Tibial nerve (tissue), 4 donors: ENCODE data around the gene NOLC1. TPM values are rescaled to one million over a fixed set of nuclear protein-coding genes. Genes with fewer than 3 reads are reported as not detected.

ENCODE experiments used
- DNase-seq, 2 donors: peaks; one replicate each; pipeline ENCODE4 v3.0.0-alpha.2; 2019; ENCODE audit warnings: low spot score in 2 of 2
- H3K27ac ChIP-seq, 4 donors: fragments of 200-600 bp; sonication (generic) in 3 of 4; one replicate each; pipeline ENCODE4 v1.5.1; 2017 to 2019; ENCODE audit warnings: mild to moderate bottlenecking in 1 of 4
- H3K27me3 ChIP-seq, 2 donors: fragments of 200-600 bp; sonication (generic) in 1 of 2; one replicate each; pipeline versions ENCODE4 v1.5.1 to v1.6.0; 2017 to 2019
- H3K36me3 ChIP-seq, 3 donors: fragments of 200-600 bp; sonication (generic); one replicate each; pipeline ENCODE4 v1.5.1; 2018 to 2019
- H3K4me1 ChIP-seq, 4 donors: fragments of 200-600 bp; sonication (generic) in 3 of 4; one replicate each; pipeline ENCODE4 v1.5.1; 2017 to 2019
- H3K4me3 ChIP-seq, 4 donors: fragments of 200-600 bp; sonication (generic) in 3 of 4; one replicate each; pipeline ENCODE4 v1.5.1; 2017 to 2019; ENCODE audit warnings: mild to moderate bottlenecking in 1 of 4, moderate library complexity in 1 of 4
- H3K9me3 ChIP-seq, 4 donors: fragments of 200-600 bp; sonication (generic) in 3 of 4; one replicate each; pipeline ENCODE4 v1.5.1; 2017 to 2019
- EP300 ChIP-seq, 2 donors: sonication (generic); formaldehyde crosslinking; IDR thresholded peaks; one replicate each; pipeline ENCODE4 v1.6.1; 2017; ENCODE audit warnings: antibody characterized with exemption in 2 of 2, mild to moderate bottlenecking in 1 of 2
- POLR2A ChIP-seq, 2 donors: fragments of 450-650 bp; IDR thresholded peaks; one replicate each; pipeline ENCODE4 v1.6.1; 2017; ENCODE audit warnings: antibody characterized with exemption in 2 of 2, mild to moderate bottlenecking in 2 of 2, moderate library complexity in 2 of 2
- WGBS, 2 donors: methylation state at CpG; one replicate each; pipeline ENCODE4 v1.1.5; 2018; 5-methylcytosine and 5-hydroxymethylcytosine counted together
- total RNA-seq, 4 donors: library from RNA; depleted of rRNA; stranded (reverse); fragments of >200 nt; gene quantifications; one replicate each; pipeline ENCODE4 v1.1.0, GENCODE V29; 2016
- TF ChIP-seq, protein P1 (sequence below), 5 experiments: fragments of 200-600 bp in 3 of 5; fragments of 450-650 bp in 2 of 5; sonication (generic) in 3 of 5; IDR thresholded peaks; one replicate each; pipeline ENCODE4 v1.5.1; 2016 to 2019; ENCODE audit warnings: antibody characterized with exemption in 5 of 5, mild to moderate bottlenecking in 3 of 5, moderate library complexity in 2 of 5

The NOLC1 gene
- total RNA-seq, 4 donors from 2014 or later, result 31.2 to 58.2 (median 51.4) TPM

DNA sequence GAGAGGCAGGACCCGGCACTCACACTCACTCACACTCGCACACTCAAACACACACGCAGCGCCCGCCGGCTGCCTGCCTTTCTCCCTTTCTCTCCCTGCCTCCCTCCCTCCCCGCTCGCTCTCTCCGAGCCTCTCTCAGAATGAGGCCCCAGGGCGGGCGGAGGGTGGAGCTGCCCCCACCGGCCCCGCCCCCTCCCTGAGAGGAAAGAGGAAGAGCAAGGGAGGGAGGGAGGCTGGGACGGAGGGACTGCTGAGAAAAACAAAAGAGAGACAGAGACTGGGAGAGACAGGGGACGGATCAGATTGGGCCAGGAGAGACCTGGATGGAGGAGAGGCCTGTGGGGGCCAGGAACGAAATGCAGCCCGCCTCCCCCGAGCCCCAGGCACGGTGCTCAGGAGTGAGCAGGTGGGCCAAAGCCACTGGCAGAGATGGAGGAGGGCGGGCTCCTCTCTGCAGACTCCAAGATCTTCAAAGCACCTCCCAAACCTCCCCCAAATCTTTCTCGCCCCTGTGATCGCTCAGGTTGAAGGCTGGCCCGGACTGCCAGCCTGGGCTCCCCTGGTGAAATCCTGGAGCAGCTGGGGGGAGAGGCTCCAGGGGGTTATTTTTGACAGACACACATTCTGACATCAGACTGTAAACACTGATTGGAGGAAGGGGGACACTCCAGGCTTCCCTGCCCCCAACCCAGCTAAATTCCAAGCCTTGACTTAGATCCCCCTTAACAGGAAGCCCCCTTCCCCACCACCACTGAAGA, 37.1 kb upstream of the NOLC1 start:
- no peaks in the 10 kb centered on the region for H3K27me3 ChIP-seq
- peaks cover 7 to 83% (median 65%) of the 10 kb centered on the region in 4 donors for H3K4me1 ChIP-seq
- DNase-seq, result peak; percentile 91 to 92
- peaks cover 0 to 17% (median 14%) of the 10 kb centered on the region in 3 donors for H3K36me3 ChIP-seq
- peak in 1 of 2 donors; percentile 69 for TF ChIP-seq POLR2A (IDR thresholded peaks at IDR 0.05)
- TF ChIP-seq EP300 (IDR thresholded peaks at IDR 0.05), result peak; percentile 33 to 91
- TF ChIP-seq, protein P1, sequence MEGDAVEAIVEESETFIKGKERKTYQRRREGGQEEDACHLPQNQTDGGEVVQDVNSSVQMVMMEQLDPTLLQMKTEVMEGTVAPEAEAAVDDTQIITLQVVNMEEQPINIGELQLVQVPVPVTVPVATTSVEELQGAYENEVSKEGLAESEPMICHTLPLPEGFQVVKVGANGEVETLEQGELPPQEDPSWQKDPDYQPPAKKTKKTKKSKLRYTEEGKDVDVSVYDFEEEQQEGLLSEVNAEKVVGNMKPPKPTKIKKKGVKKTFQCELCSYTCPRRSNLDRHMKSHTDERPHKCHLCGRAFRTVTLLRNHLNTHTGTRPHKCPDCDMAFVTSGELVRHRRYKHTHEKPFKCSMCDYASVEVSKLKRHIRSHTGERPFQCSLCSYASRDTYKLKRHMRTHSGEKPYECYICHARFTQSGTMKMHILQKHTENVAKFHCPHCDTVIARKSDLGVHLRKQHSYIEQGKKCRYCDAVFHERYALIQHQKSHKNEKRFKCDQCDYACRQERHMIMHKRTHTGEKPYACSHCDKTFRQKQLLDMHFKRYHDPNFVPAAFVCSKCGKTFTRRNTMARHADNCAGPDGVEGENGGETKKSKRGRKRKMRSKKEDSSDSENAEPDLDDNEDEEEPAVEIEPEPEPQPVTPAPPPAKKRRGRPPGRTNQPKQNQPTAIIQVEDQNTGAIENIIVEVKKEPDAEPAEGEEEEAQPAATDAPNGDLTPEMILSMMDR (IDR thresholded peaks at IDR 0.05), result peak in 1 of 5 experiments; percentile 6
- WGBS, 2 donors, result 1 to 3% methylated on average over 21 to 23 of the region's 23 CpGs
- no peaks in the 10 kb centered on the region for H3K9me3 ChIP-seq
- peak overlapping the region; percentile 84 to 100 (median 98) for H3K27ac ChIP-seq
- H3K4me3 ChIP-seq, result peak overlapping the region; percentile 64 to 85 (median 69)

DNA sequence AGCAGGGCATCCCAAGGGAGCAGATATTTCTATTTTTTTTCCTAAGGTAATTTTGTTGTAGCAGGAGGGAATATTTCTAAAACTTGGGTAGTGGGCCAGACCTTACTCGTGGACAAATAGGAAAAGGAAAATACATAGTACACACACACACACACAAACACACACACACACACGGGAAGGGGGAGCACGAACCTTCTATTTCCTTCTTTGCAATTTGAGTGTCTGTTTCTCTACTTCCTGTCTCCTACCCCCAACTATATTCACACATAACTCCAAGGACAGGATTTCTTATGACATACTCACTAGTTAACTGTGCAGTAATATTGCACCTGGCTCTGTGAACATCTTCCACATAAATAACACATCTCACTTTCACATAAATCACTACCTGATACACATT, 36.4 kb upstream of the NOLC1 start:
- DNase-seq, result no peak
- Histone ChIP-seq H3K36me3 (peaks cover 0 to 10% (median 7%) of the 10 kb centered on the region in 3 donors), H3K9me3 (no peaks in the 10 kb centered on the region), H3K27ac (peak overlapping the region; percentile 84 to 100 (median 98)), H3K4me3 (peak overlapping the region in 1 of 4 donors; percentile 85), H3K27me3 (no peaks in the 10 kb centered on the region), H3K4me1 (peaks cover 7 to 82% (median 65%) of the 10 kb centered on the region in 4 donors)
- no peak for TF ChIP-seq POLR2A (IDR thresholded peaks at IDR 0.05)
- TF ChIP-seq, protein P1 (IDR thresholded peaks at IDR 0.05), result no peak
- 2 to 8% methylated on average over 3 of the region's 3 CpGs for whole genome bisulfite sequencing, 2 donors

- no peak for DNase-seq
- TF ChIP-seq EP300 (IDR thresholded peaks at IDR 0.05), result no peak
- TF ChIP-seq, protein P1 (IDR thresholded peaks at IDR 0.05), result no peak
- no peak for TF ChIP-seq POLR2A (IDR thresholded peaks at IDR 0.05)
- peaks cover 0 to 1% (median 0%) of the 10 kb centered on the region in 3 donors for H3K36me3 ChIP-seq
- peak overlapping the region in 2 of 4 donors; percentile 8 to 93 for H3K4me3 ChIP-seq
- H3K27ac ChIP-seq, result peak overlapping the region; percentile 92 to 100 (median 98)
- no peaks in the 10 kb centered on the region for H3K9me3 ChIP-seq
- no peaks in the 10 kb centered on the region for H3K27me3 ChIP-seq
- peaks cover 7 to 85% (median 72%) of the 10 kb centered on the region in 4 donors for H3K4me1 ChIP-seq
- WGBS, 2 donors, result 57 to 60% methylated on average over 1 of the region's 1 CpG
These were observed 35.5 kb upstream of the NOLC1 start for GRCh38 chr10:102116656-102117055.

DNA sequence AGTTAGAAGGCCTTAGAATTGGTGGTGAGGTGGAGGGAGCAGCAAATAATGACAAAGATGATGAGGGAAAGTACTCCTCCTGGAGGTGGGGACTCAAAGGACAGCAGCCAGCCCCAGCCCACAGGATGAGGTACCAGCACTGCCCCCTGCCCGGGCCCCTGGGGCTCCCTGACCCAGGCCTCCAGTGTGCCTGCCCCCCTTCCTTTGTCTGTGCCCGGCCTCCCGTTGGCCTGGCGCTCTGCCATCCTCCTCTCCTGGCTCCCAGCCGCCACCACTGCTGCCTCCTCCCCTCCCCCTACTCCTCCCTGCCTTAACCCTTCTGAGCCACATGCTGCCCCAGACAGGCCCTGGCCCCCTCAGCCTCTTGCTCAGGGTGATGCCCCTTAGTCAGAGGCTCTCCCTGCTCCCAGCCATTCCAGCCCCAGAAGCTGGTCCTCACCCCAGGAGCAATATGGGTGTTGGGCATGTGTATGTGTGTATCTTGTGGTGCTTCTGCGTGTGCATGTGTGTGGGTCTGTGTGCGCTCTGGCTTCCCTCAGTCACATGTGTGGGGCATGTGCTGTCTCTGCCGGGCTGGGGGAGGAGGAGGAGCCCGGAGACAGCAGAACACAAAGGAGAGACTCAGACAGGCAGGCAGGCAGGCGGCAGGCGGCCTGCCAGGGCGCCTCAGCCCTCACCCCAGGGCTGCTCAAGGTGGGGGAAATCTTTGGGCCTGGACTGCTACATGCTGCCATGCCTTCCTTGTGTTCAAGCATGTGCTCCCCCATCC, 34.6 kb upstream of the NOLC1 start:
- Histone ChIP-seq H3K27me3 (no peaks in the 10 kb centered on the region), H3K9me3 (no peaks in the 10 kb centered on the region), H3K36me3 (no peaks in the 10 kb centered on the region), H3K4me1 (peaks cover 7 to 81% (median 69%) of the 10 kb centered on the region in 4 donors), H3K4me3 (peak overlapping the region; percentile 9 to 93 (median 48)), H3K27ac (peak overlapping the region; percentile 92 to 100 (median 98))
- 1% methylated on average over 5 to 12 of the region's 12 CpGs for WGBS, 2 donors
- peak; percentile 77 to 79 for DNase-seq
- TF ChIP-seq, protein P1 (IDR thresholded peaks at IDR 0.05), result peak in 2 of 5 experiments; percentile 16 to 17
- TF ChIP-seq EP300 (IDR thresholded peaks at IDR 0.05), result peak; percentile 16 to 65
- TF ChIP-seq POLR2A (IDR thresholded peaks at IDR 0.05), result peak in 1 of 2 donors; percentile 52
